GM18867 (cell line): ENCODE measurements around the gene GPATCH2L.

Source experiments
- ATAC-seq: cut with Tn5 transposase; IDR thresholded peaks from one replicate; pipeline ENCODE4 v1.9.1; 2021; ENCODE audit warnings: mild to moderate bottlenecking, moderate library complexity; ENCODE audit not compliant: unreplicated experiment

The GPATCH2L gene

GRCh38 chr14:76151398-76152332 lies at the start of gene GPATCH2L:
GPATCH2L (plus strand) TSS chr14:76151922; CDS start chr14:76154364, 2,442 bp downstream.
- peak; percentile 91 for ATAC-seq

- no peak for ATAC-seq
These were observed 46.8 kb upstream of the GPATCH2L start for GRCh38 chr14:76104802-76105355.

GRCh38 chr14:76106188-76106587 lies 45.5 kb upstream of the GPATCH2L start:
- no peak for ATAC-seq

- no peak for ATAC-seq
These were observed 42.4 kb upstream of the GPATCH2L start for GRCh38 chr14:76109087-76109880.

- ATAC-seq = no peak
These were observed 38.7 kb upstream of the GPATCH2L start for GRCh38 chr14:76112889-76113624.

GRCh38 chr14:76113691-76114090 lies 38.0 kb upstream of the GPATCH2L start:
- no peak for ATAC-seq

GRCh38 chr14:76115010-76115422 lies 36.7 kb upstream of the GPATCH2L start:
- ATAC-seq = no peak

GRCh38 chr14:76117789-76118484 lies 33.8 kb upstream of the GPATCH2L start:
- ATAC-seq = no peak

- ATAC-seq = no peak
These were observed 33.1 kb upstream of the GPATCH2L start for GRCh38 chr14:76118594-76118993.

- ATAC-seq = no peak
These were observed 30.5 kb upstream of the GPATCH2L start for GRCh38 chr14:76121089-76121748.

GRCh38 chr14:76123426-76124225 lies 28.1 kb upstream of the GPATCH2L start:
- no peak for ATAC-seq

- no peak for ATAC-seq
These were observed 26.2 kb upstream of the GPATCH2L start for GRCh38 chr14:76125511-76125910.

- no peak for ATAC-seq
These were observed 25.6 kb upstream of the GPATCH2L start for GRCh38 chr14:76126076-76126475.

GRCh38 chr14:76129851-76130576 lies 21.7 kb upstream of the GPATCH2L start:
- ATAC-seq = no peak

- no peak for ATAC-seq
These were observed 20.4 kb upstream of the GPATCH2L start for GRCh38 chr14:76131071-76131965.

- ATAC-seq = no peak
These were observed 18.6 kb upstream of the GPATCH2L start for GRCh38 chr14:76133103-76133502.

GRCh38 chr14:76134231-76134630 lies 17.5 kb upstream of the GPATCH2L start:
- no peak for ATAC-seq
